GM23338 (cell line): ENCODE measurements around the gene POLDIP3. TPM values are rescaled to one million over a fixed set of nuclear protein-coding genes. Genes with fewer than 3 reads are reported as not detected.

Experiments
- ATAC-seq: fragments of 200-7000 bp; cut with Tn5 transposase; 3 replicates; pipeline ENCODE4 v1.9.1; 2020
- DNase-seq: peaks from one replicate; pipeline ENCODE4 v3.0.0-alpha.2; 2015; ENCODE audit warnings: low spot score
- H2AFZ ChIP-seq: fragments of 200-600 bp; sonication (generic); 2 replicates; pipeline ENCODE4 v1.8.0; 2016; ENCODE audit warnings: antibody characterized with exemption, mild to moderate bottlenecking, moderate library complexity
- H3F3A ChIP-seq: fragments of 200-600 bp; sonication (generic); replicated peaks from 2 replicates; pipeline ENCODE4 v1.8.0; 2017; ENCODE audit warnings: antibody characterized with exemption, mixed run types, low read depth
- H3K27ac ChIP-seq: fragments of 200-600 bp; sonication (generic); 2 replicates; pipeline ENCODE4 v1.6.1; 2016; ENCODE audit warnings: low read depth
- H3K27me3 ChIP-seq: fragments of 200-600 bp; sonication (generic); 2 replicates; pipeline ENCODE4 v1.8.0; 2016; ENCODE audit warnings: mild to moderate bottlenecking, mixed run types, moderate library complexity; ENCODE audit not compliant: insufficient read depth
- H3K36me3 ChIP-seq: fragments of 200-600 bp; sonication (generic); 2 replicates; pipeline ENCODE4 v1.8.0; 2016; ENCODE audit warnings: mild to moderate bottlenecking; ENCODE audit not compliant: insufficient read depth
- H3K4me1 ChIP-seq: fragments of 200-600 bp; sonication (generic); 2 replicates; pipeline ENCODE4 v1.8.0; 2016; ENCODE audit warnings: mild to moderate bottlenecking, moderate library complexity; ENCODE audit not compliant: insufficient read depth
- H3K4me2 ChIP-seq: fragments of 200-600 bp; sonication (generic); 2 replicates; pipeline ENCODE4 v1.7.1; 2017; ENCODE audit warnings: mixed run types
- H3K4me3 ChIP-seq: fragments of 200-600 bp; sonication (generic); 2 replicates; pipeline ENCODE4 v1.6.1; 2016; ENCODE audit warnings: mixed run types
- H3K79me2 ChIP-seq: fragments of 200-600 bp; sonication (generic); replicated peaks from 2 replicates; pipeline ENCODE4 v1.8.0; 2017; ENCODE audit warnings: mild to moderate bottlenecking; ENCODE audit not compliant: insufficient read depth
- H3K9me2 ChIP-seq: fragments of 200-600 bp; sonication (generic); 2 replicates; pipeline ENCODE4 v1.8.0; 2017; ENCODE audit not compliant: insufficient read depth
- H4K20me1 ChIP-seq: fragments of 200-600 bp; sonication (generic); replicated peaks from 2 replicates; pipeline ENCODE4 v1.8.0; 2017; ENCODE audit warnings: mild to moderate bottlenecking; ENCODE audit not compliant: insufficient read depth
- H3K27ac Mint-ChIP-seq: 2 replicates; pipeline ENCODE4 v1.8.0; 2020; ENCODE audit warnings: inconsistent platforms, mild to moderate bottlenecking, moderate library complexity, mixed read lengths
- H3K27me3 Mint-ChIP-seq: 3 replicates; pipeline ENCODE4 v1.8.0; 2022; ENCODE audit warnings: low read depth, mild to moderate bottlenecking, moderate library complexity, mixed read lengths, inconsistent platforms; ENCODE audit not compliant: insufficient read depth, poor library complexity
- H3K36me3 Mint-ChIP-seq: 3 replicates; pipeline ENCODE4 v1.8.0; 2021; ENCODE audit warnings: low read depth, mild to moderate bottlenecking, inconsistent platforms, moderate library complexity, mixed read lengths
- H3K4me1 Mint-ChIP-seq: 3 replicates; pipeline ENCODE4 v1.8.0; 2020; ENCODE audit warnings: mild to moderate bottlenecking, inconsistent platforms, mixed read lengths
- H3K4me3 Mint-ChIP-seq: 3 replicates; pipeline ENCODE4 v1.8.0; 2021; ENCODE audit warnings: moderate library complexity, mild to moderate bottlenecking, inconsistent platforms, mixed read lengths
- H3K9me3 Mint-ChIP-seq: 3 replicates; pipeline ENCODE4 v1.8.0; 2020; ENCODE audit warnings: moderate library complexity, mild to moderate bottlenecking, inconsistent platforms, mixed read lengths
- CREB1 ChIP-seq: fragments of 250-450 bp; sonication (Bioruptor Pico); IDR thresholded peaks from 2 replicates; pipeline ENCODE4 v1.5.0; 2020; ENCODE audit warnings: low read depth, mild to moderate bottlenecking, moderate library complexity
- CTCF ChIP-seq, 2 experiments: fragments of 200-600 bp in 1 of 2; sonication (generic) in 1 of 2; conservative IDR thresholded peaks; 2 replicates each; pipeline versions ENCODE4 v1.5.1 to v1.6.1; 2016 to 2017; ENCODE audit warnings: antibody characterized with exemption in 2 of 2, low read depth in 2 of 2, mild to moderate bottlenecking in 2 of 2, moderate library complexity in 1 of 2
- ETS1 ChIP-seq: IDR thresholded peaks from 2 replicates; pipeline ENCODE4 v1.6.1; 2016; ENCODE audit warnings: antibody characterized with exemption
- EZH2phosphoT487 ChIP-seq: fragments of 200-600 bp; sonication (generic); IDR thresholded peaks from one replicate; pipeline ENCODE4 v1.8.1; 2018; ENCODE audit warnings: antibody characterized with exemption; ENCODE audit not compliant: unreplicated experiment
- JUNB ChIP-seq: IDR thresholded peaks from one replicate; pipeline ENCODE4 v1.6.1; 2016; ENCODE audit warnings: antibody characterized with exemption; ENCODE audit not compliant: unreplicated experiment
- NANOG ChIP-seq: IDR thresholded peaks from 2 replicates; pipeline ENCODE4 v1.6.1; 2016; ENCODE audit warnings: antibody characterized with exemption, borderline replicate concordance
- POLR2AphosphoS5 ChIP-seq: IDR thresholded peaks from 2 replicates; pipeline ENCODE4 v1.6.1; 2016; ENCODE audit warnings: antibody characterized with exemption, low read depth
- STAT1 ChIP-seq: IDR thresholded peaks from one replicate; pipeline ENCODE4 v1.6.1; 2016; ENCODE audit warnings: antibody characterized with exemption; ENCODE audit not compliant: unreplicated experiment
- ZNF331 ChIP-seq: fragments of 250-450 bp; sonication (Bioruptor Pico); IDR thresholded peaks from 2 replicates; pipeline ENCODE4 v1.5.0; 2020; ENCODE audit warnings: low read depth, mild to moderate bottlenecking, moderate library complexity
- polyA plus RNA-seq: library from polyadenylated mRNA; unstranded; fragments of >200 nt; fragmentation: Nextera tagmentation; extraction: Ambion mirVana; gene quantifications from 2 replicates; pipeline ENCODE4 v1.2.1, GENCODE V29; 2016
- total RNA-seq: library from RNA; depleted of rRNA; stranded (reverse); fragments of >200 nt; shearing (Covaris generic); gene quantifications from 2 replicates; pipeline ENCODE4 v1.2.3, GENCODE V29; 2014
- TF ChIP-seq, protein P1 (sequence below): fragments of 250-450 bp; sonication (Bioruptor Pico); IDR thresholded peaks from 2 replicates; pipeline ENCODE4 v1.5.0; 2020; ENCODE audit warnings: mild to moderate bottlenecking, moderate library complexity

The POLDIP3 gene
- total and polyA plus RNA-seq, 2 experiments from 2014 or later: 38.2 to 54.3 TPM

GRCh38 chr22:42615092-42615859 lies 593 bp upstream of the POLDIP3 start:
- Mint-ChIP-seq H3K9me3 (no peaks in the 10 kb centered on the region; the same call in 2 of the 3 replicates), H3K4me1 (peaks cover 37% of the 10 kb centered on the region), H3K27me3 (peaks cover 41% of the 10 kb centered on the region), H3K27ac (peak overlapping the region; percentile 100), H3K36me3 (peaks cover 27% of the 10 kb centered on the region), H3K4me3 (peak overlapping the region; percentile 90)
- no peaks in the 10 kb centered on the region for H3K36me3 ChIP-seq
- peak; percentile 64 for TF ChIP-seq JUNB
- no peak for TF ChIP-seq EZH2phosphoT487
- TF ChIP-seq ETS1: peak; percentile 82
- TF ChIP-seq, protein P1, sequence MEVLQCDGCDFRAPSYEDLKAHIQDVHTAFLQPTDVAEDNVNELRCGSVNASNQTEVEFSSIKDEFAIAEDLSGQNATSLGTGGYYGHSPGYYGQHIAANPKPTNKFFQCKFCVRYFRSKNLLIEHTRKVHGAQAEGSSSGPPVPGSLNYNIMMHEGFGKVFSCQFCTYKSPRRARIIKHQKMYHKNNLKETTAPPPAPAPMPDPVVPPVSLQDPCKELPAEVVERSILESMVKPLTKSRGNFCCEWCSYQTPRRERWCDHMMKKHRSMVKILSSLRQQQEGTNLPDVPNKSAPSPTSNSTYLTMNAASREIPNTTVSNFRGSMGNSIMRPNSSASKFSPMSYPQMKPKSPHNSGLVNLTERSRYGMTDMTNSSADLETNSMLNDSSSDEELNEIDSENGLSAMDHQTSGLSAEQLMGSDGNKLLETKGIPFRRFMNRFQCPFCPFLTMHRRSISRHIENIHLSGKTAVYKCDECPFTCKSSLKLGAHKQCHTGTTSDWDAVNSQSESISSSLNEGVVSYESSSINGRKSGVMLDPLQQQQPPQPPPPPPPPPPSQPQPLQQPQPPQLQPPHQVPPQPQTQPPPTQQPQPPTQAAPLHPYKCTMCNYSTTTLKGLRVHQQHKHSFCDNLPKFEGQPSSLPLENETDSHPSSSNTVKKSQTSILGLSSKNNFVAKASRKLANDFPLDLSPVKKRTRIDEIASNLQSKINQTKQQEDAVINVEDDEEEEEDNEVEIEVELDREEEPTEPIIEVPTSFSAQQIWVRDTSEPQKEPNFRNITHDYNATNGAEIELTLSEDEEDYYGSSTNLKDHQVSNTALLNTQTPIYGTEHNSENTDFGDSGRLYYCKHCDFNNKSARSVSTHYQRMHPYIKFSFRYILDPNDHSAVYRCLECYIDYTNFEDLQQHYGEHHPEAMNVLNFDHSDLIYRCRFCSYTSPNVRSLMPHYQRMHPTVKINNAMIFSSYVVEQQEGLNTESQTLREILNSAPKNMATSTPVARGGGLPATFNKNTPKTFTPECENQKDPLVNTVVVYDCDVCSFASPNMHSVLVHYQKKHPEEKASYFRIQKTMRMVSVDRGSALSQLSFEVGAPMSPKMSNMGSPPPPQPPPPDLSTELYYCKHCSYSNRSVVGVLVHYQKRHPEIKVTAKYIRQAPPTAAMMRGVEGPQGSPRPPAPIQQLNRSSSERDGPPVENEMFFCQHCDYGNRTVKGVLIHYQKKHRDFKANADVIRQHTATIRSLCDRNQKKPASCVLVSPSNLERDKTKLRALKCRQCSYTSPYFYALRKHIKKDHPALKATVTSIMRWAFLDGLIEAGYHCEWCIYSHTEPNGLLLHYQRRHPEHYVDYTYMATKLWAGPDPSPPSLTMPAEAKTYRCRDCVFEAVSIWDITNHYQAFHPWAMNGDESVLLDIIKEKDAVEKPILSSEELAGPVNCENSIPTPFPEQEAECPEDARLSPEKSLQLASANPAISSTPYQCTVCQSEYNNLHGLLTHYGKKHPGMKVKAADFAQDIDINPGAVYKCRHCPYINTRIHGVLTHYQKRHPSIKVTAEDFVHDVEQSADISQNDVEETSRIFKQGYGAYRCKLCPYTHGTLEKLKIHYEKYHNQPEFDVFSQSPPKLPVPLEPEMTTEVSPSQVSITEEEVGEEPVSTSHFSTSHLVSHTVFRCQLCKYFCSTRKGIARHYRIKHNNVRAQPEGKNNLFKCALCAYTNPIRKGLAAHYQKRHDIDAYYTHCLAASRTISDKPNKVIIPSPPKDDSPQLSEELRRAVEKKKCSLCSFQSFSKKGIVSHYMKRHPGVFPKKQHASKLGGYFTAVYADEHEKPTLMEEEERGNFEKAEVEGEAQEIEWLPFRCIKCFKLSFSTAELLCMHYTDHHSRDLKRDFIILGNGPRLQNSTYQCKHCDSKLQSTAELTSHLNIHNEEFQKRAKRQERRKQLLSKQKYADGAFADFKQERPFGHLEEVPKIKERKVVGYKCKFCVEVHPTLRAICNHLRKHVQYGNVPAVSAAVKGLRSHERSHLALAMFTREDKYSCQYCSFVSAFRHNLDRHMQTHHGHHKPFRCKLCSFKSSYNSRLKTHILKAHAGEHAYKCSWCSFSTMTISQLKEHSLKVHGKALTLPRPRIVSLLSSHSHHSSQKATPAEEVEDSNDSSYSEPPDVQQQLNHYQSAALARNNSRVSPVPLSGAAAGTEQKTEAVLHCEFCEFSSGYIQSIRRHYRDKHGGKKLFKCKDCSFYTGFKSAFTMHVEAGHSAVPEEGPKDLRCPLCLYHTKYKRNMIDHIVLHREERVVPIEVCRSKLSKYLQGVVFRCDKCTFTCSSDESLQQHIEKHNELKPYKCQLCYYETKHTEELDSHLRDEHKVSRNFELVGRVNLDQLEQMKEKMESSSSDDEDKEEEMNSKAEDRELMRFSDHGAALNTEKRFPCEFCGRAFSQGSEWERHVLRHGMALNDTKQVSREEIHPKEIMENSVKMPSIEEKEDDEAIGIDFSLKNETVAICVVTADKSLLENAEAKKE (CRISPR knock-in tag): peak; percentile 58; the same call in 1 of the 2 replicates
- TF ChIP-seq ZNF331: peak; percentile 47; the same call in 1 of the 2 replicates
- TF ChIP-seq CTCF (conservative IDR thresholded peaks at IDR 0.05; ENCODE audit: low read depth in 2 of 2): 0 out of 4 replicates have a peak, but pooled peaks of 1 of the 2 experiments have one; percentile 2
- peak; percentile 74 for TF ChIP-seq CREB1 (CRISPR knock-in tag)
- no peak for TF ChIP-seq STAT1
- TF ChIP-seq POLR2AphosphoS5: peak; percentile 100
- TF ChIP-seq NANOG: peak; percentile 61; the same call in 1 of the 2 replicates
- H3K4me2 ChIP-seq: peak overlapping the region; percentile 48
- H4K20me1 ChIP-seq: peaks cover 20% of the 10 kb centered on the region
- ATAC-seq: peak; percentile 81
- H2AFZ ChIP-seq: no peak overlapping the region
- peaks cover 5% of the 10 kb centered on the region for H3F3A ChIP-seq
- H3K27me3 ChIP-seq: no peaks in the 10 kb centered on the region
- H3K9me2 ChIP-seq: no peaks in the 10 kb centered on the region
- peaks cover 40% of the 10 kb centered on the region for H3K79me2 ChIP-seq
- peak overlapping the region; percentile 56 for H3K27ac ChIP-seq
- peak overlapping the region; percentile 99 for H3K4me3 ChIP-seq
- DNase-seq: peak; percentile 95
- H3K4me1 ChIP-seq: peaks cover 15% of the 10 kb centered on the region; the same call in 1 of the 2 replicates
